ENCODE data around the gene FKBP15.

Gene FKBP15

DNA sequence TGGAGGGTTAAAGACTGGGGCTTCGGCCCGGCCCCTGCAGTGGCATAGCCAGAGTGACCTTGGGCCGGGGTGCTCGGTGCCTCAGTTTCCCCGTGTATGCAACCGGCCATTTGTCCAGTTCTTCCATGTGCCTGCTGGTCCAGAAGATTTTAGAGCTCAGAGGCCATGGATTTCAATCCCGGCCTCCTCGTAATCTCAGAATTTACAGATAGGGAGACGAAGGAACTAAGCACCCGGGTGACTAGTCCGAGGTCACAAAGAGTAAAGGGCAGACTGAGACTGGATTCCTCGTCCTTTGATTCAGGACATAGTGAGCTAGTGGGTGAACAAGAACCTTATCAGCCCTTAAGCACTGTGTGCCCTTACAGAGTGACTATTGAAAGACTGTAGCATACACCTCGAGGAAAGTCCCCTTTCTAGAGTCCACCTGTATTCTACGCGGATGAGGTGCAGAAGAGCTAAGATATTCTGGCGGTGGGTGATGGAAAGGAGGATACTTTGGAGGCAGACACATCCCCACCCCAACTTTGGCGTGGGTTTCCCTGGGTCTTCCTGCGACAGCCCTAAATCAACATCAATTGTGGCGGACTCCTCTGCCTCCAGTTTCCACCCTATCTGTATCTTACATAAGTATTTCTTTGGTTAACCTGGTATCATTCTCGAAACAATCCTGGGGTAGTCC is 864 bp upstream of the FKBP15 start (continued):
- TF ChIP-seq, protein P1, sequence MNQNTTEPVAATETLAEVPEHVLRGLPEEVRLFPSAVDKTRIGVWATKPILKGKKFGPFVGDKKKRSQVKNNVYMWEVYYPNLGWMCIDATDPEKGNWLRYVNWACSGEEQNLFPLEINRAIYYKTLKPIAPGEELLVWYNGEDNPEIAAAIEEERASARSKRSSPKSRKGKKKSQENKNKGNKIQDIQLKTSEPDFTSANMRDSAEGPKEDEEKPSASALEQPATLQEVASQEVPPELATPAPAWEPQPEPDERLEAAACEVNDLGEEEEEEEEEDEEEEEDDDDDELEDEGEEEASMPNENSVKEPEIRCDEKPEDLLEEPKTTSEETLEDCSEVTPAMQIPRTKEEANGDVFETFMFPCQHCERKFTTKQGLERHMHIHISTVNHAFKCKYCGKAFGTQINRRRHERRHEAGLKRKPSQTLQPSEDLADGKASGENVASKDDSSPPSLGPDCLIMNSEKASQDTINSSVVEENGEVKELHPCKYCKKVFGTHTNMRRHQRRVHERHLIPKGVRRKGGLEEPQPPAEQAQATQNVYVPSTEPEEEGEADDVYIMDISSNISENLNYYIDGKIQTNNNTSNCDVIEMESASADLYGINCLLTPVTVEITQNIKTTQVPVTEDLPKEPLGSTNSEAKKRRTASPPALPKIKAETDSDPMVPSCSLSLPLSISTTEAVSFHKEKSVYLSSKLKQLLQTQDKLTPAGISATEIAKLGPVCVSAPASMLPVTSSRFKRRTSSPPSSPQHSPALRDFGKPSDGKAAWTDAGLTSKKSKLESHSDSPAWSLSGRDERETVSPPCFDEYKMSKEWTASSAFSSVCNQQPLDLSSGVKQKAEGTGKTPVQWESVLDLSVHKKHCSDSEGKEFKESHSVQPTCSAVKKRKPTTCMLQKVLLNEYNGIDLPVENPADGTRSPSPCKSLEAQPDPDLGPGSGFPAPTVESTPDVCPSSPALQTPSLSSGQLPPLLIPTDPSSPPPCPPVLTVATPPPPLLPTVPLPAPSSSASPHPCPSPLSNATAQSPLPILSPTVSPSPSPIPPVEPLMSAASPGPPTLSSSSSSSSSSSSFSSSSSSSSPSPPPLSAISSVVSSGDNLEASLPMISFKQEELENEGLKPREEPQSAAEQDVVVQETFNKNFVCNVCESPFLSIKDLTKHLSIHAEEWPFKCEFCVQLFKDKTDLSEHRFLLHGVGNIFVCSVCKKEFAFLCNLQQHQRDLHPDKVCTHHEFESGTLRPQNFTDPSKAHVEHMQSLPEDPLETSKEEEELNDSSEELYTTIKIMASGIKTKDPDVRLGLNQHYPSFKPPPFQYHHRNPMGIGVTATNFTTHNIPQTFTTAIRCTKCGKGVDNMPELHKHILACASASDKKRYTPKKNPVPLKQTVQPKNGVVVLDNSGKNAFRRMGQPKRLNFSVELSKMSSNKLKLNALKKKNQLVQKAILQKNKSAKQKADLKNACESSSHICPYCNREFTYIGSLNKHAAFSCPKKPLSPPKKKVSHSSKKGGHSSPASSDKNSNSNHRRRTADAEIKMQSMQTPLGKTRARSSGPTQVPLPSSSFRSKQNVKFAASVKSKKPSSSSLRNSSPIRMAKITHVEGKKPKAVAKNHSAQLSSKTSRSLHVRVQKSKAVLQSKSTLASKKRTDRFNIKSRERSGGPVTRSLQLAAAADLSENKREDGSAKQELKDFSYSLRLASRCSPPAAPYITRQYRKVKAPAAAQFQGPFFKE (tag by site-specific recombination; IDR thresholded peaks at IDR 0.05; ENCODE audit: borderline replicate concordance), result no peak

DNA sequence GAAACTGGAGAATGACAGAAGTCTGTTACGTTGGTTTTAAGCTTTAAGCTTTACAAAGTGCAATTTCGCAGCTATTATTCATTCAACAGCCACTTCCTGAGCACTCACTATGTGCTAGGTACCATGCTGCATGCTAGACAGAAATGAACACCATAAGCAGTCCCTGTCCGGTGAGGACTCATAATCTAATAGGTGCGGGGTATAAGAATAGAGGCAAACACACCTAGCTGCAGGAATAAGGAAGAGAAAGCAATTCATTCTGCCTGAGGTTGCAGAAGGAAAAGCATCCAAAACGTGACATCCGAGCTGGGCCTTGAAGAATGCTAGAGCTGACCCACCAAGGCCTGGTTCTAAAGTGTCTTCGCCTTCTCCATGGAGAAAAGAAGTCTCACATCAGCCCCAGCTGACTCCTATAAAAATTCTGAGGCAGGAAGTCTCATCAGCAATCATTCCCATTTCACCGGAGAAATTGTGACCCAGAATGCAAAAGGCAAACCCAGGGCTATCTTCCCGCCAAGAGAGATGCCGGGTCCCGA is 542 bp downstream of the FKBP15 start:
- ChIA-PET POLR2A (interaction anchor here (0.6 to 4.2 kb wide), 16 partner anchors 11 to 977 kb away, joined by 3 to 44 read pairs (median 6); partner anchors contain the start of genes C9orf43, CDC26, HSDL2 and POLE3), CTCF (interaction anchor here (0.6 to 3.2 kb wide), 5 partner anchors 9 to 371 kb away, joined by 4 to 19 read pairs (median 6); partner anchors contain the start of gene CDC26)
- H3K4me1 ChIP-seq (ENCODE audit: control insufficient read depth, insufficient read depth, low read length), result 0 out of 2 replicates have a peak, but pooled peaks cover 3% of the 10 kb centered on the region
- H3K9me3 ChIP-seq (ENCODE audit: control insufficient read depth, insufficient read depth, low read depth, low read length), result no peaks in the 10 kb centered on the region
- H3K4me3 ChIP-seq (ENCODE audit: low read depth, low read length), result peak overlapping the region; percentile 70
- 0 out of 2 replicates have a peak, but pooled peaks have one; percentile 19 for TF ChIP-seq ZFP37 (tag by site-specific recombination; IDR thresholded peaks at IDR 0.05)
- TF ChIP-seq, protein P2, sequence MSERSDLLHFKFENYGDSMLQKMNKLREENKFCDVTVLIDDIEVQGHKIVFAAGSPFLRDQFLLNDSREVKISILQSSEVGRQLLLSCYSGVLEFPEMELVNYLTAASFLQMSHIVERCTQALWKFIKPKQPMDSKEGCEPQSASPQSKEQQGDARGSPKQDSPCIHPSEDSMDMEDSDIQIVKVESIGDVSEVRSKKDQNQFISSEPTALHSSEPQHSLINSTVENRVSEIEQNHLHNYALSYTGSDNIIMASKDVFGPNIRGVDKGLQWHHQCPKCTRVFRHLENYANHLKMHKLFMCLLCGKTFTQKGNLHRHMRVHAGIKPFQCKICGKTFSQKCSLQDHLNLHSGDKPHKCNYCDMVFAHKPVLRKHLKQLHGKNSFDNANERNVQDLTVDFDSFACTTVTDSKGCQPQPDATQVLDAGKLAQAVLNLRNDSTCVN (tag by site-specific recombination; optimal IDR thresholded peaks at IDR 0.05), result no peak
- peak; percentile 91 for TF ChIP-seq ZNF335 (tag by site-specific recombination; conservative IDR thresholded peaks at IDR 0.05)
- H3K36me3 ChIP-seq (ENCODE audit: control insufficient read depth in 2 of 2, insufficient read depth in 1 of 2, low read length in 2 of 2), result peaks cover 0 to 10% of the 10 kb centered on the region in 2 experiments
- peak overlapping the region; percentile 48 for H3K27ac ChIP-seq (ENCODE audit: extremely low read depth, low read depth, low read length)

DNA sequence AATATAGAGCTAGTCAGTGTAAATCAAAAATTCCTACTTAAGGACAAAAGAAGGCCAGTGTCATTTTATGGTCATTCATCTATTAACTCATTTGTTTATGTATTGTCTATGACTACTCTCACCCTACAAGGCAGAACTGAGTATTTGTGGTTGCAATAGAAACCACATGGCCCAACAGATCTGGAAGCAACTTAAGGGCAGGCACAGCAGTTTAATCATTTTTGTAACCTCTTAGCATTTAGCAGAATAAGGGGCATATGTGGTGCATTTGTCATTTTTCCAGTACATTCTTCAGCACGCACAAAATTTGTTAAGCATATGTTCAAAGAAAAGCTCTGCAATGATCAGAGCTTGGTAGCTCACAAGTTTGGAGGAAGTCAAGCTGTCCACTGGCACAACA is 1.1 kb downstream of the FKBP15 start:
- no peak overlapping the region for H3K27ac ChIP-seq (ENCODE audit: extremely low read depth, low read depth, low read length)
- ChIA-PET CTCF (interaction anchor here (0.6 kb wide), 2 partner anchors 54 to 372 kb away, joined by 4 to 6 read pairs; no protein-coding TSS in a partner anchor), POLR2A (interaction anchor here (2.5 to 4.2 kb wide), 3 partner anchors 23 to 69 kb away, joined by 20 to 44 read pairs (median 20); partner anchors contain the start of genes CDC26, PRPF4 and SLC31A2)
- 0 out of 2 replicates have a peak, but pooled peaks cover 3% of the 10 kb centered on the region for H3K4me1 ChIP-seq (ENCODE audit: control insufficient read depth, insufficient read depth, low read length)
- peaks cover 0 to 8% of the 10 kb centered on the region in 2 experiments for H3K36me3 ChIP-seq (ENCODE audit: control insufficient read depth in 2 of 2, insufficient read depth in 1 of 2, low read length in 2 of 2)
- H3K4me3 ChIP-seq (ENCODE audit: low read depth, low read length), result peak overlapping the region; percentile 70
- no peaks in the 10 kb centered on the region for H3K9me3 ChIP-seq (ENCODE audit: control insufficient read depth, insufficient read depth, low read depth, low read length)
- TF ChIP-seq, protein P3, sequence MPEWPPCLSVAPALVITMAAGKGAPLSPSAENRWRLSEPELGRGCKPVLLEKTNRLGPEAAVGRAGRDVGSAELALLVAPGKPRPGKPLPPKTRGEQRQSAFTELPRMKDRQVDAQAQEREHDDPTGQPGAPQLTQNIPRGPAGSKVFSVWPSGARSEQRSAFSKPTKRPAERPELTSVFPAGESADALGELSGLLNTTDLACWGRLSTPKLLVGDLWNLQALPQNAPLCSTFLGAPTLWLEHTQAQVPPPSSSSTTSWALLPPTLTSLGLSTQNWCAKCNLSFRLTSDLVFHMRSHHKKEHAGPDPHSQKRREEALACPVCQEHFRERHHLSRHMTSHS (tag by site-specific recombination; IDR thresholded peaks at IDR 0.05), result no peak
- TF ChIP-seq RBAK (tag by site-specific recombination; IDR thresholded peaks at IDR 0.05) (no peak), KLF16 (tag by site-specific recombination; IDR thresholded peaks at IDR 0.05) (no peak), ZNF214 (tag by site-specific recombination; IDR thresholded peaks at IDR 0.05; ENCODE audit: borderline replicate concordance) (no peak), ZNF658 (tag by site-specific recombination; IDR thresholded peaks at IDR 0.05) (no peak), ZNF621 (tag by site-specific recombination; IDR thresholded peaks at IDR 0.05) (no peak), ZNF747 (tag by site-specific recombination; IDR thresholded peaks at IDR 0.05) (no peak), ZNF560 (tag by site-specific recombination; IDR thresholded peaks at IDR 0.05; ENCODE audit: borderline replicate concordance) (no peak), EGR2 (tag by site-specific recombination; IDR thresholded peaks at IDR 0.05; ENCODE audit: low read depth) (no peak), OVOL3 (tag by site-specific recombination; IDR thresholded peaks at IDR 0.05) (no peak), ZNF112 (tag by site-specific recombination; IDR thresholded peaks at IDR 0.05) (no peak), ZNF558 (tag by site-specific recombination; IDR thresholded peaks at IDR 0.05) (no peak), BCL11B (tag by site-specific recombination; IDR thresholded peaks at IDR 0.05; ENCODE audit: low read depth) (no peak), ZSCAN23 (tag by site-specific recombination; IDR thresholded peaks at IDR 0.05) (no peak), ZBTB1 (tag by site-specific recombination; IDR thresholded peaks at IDR 0.05) (no peak), ZNF623 (tag by site-specific recombination; IDR thresholded peaks at IDR 0.05) (no peak), ZFP3 (tag by site-specific recombination; IDR thresholded peaks at IDR 0.05; ENCODE audit: low read depth) (no peak), YY1 (tag by site-specific recombination; IDR thresholded peaks at IDR 0.05) (no peak), ZNF664 (tag by site-specific recombination; IDR thresholded peaks at IDR 0.05) (no peak), ZNF24 (tag by site-specific recombination; IDR thresholded peaks at IDR 0.05) (no peak)

Data from HEK293 (cell line).